Endodermal cell (in vitro differentiated cells): Measurements from ENCODE around the gene CNOT1. TPM values are rescaled to one million over a fixed set of nuclear protein-coding genes. Genes with fewer than 3 reads are reported as not detected.
A peak's percentile ranks its signal among the peaks of the same experiment; 100 is the strongest.

ENCODE experiments used
- DNase-seq: peaks from one replicate; pipeline ENCODE4 v3.0.0-alpha.2; 2017
- H3K27ac ChIP-seq: 2 replicates; pipeline ENCODE4 v1.5.1; 2013; ENCODE audit warnings: mild to moderate bottlenecking, low read depth, low read length, moderate library complexity
- H3K27me3 ChIP-seq: 2 replicates; pipeline ENCODE4 v1.6.1; 2013; ENCODE audit warnings: mild to moderate bottlenecking, low read length, moderate library complexity; ENCODE audit not compliant: insufficient read depth, control insufficient read depth, poor library complexity, severe bottlenecking
- H3K36me3 ChIP-seq: 2 replicates; pipeline ENCODE4 v1.7.0; 2013; ENCODE audit warnings: mild to moderate bottlenecking, low read length, moderate library complexity; ENCODE audit not compliant: control insufficient read depth, insufficient read depth
- H3K4me1 ChIP-seq: one replicate; pipeline ENCODE4 v1.7.0; 2013; ENCODE audit warnings: low read length; ENCODE audit not compliant: control insufficient read depth, insufficient read depth
- H3K4me3 ChIP-seq: 2 replicates; pipeline ENCODE4 v1.5.1; 2013; ENCODE audit warnings: mild to moderate bottlenecking, low read length, moderate library complexity
- H3K9ac ChIP-seq: 2 replicates; pipeline ENCODE4 v1.6.1; 2013; ENCODE audit warnings: mild to moderate bottlenecking, low read length, moderate library complexity; ENCODE audit not compliant: poor library complexity, severe bottlenecking; ENCODE audit errors: extremely low read depth
- H3K9me3 ChIP-seq: 2 replicates; pipeline ENCODE4 v1.6.1; 2013; ENCODE audit warnings: mild to moderate bottlenecking, low read length, moderate library complexity; ENCODE audit not compliant: control insufficient read depth
- H3K27ac Mint-ChIP-seq: 2 replicates; pipeline ENCODE4 v1.8.0; 2020; ENCODE audit warnings: mixed read lengths
- H3K27me3 Mint-ChIP-seq: 2 replicates; pipeline ENCODE4 v1.8.0; 2021; ENCODE audit warnings: mild to moderate bottlenecking, mixed read lengths; ENCODE audit not compliant: insufficient read depth
- H3K36me3 Mint-ChIP-seq: 2 replicates; pipeline ENCODE4 v1.8.0; 2020; ENCODE audit warnings: low read depth, mixed read lengths
- H3K4me1 Mint-ChIP-seq: 2 replicates; pipeline ENCODE4 v1.8.0; 2020; ENCODE audit warnings: mixed read lengths
- H3K4me3 Mint-ChIP-seq: 2 replicates; pipeline ENCODE4 v1.8.0; 2020; ENCODE audit warnings: mild to moderate bottlenecking, moderate library complexity, mixed read lengths
- H3K9me3 Mint-ChIP-seq: 2 replicates; pipeline ENCODE4 v1.8.0; 2020; ENCODE audit warnings: mild to moderate bottlenecking, mixed read lengths
- WGBS, 2 experiments: methylation state at CpG; one replicate each; pipeline versions ENCODE4 v1.1.5 to v1.1.7; 2013; ENCODE audit warnings: missing lambda C conversion rate in 2 of 2, mixed read lengths in 1 of 2; ENCODE audit not compliant: insufficient coverage in 1 of 2, insufficient read length in 1 of 2; 5-methylcytosine and 5-hydroxymethylcytosine counted together
- total RNA-seq, 2 donors: library from RNA; stranded (reverse); fragmentation: NEBNext Ultra II Directional in 1 of 2; extraction: Animal tissue kit (Norgen Biotek cat#: 25700) in 1 of 2; gene quantifications; 2 replicates in 1 of 2; 3 replicates in 1 of 2; pipeline ENCODE4 v1.2.1, GENCODE V29; 2021
- TF ChIP-seq, protein P1 (sequence below): fragments of 200-600 bp; sonication (generic); conservative IDR thresholded peaks from 2 replicates; pipeline ENCODE4 v1.5.0; 2021; ENCODE audit warnings: antibody characterized with exemption, mild to moderate bottlenecking

CNOT1 gene
- total RNA-seq, 2 donors from 2014 or later, result 253 to 263 TPM

DNA sequence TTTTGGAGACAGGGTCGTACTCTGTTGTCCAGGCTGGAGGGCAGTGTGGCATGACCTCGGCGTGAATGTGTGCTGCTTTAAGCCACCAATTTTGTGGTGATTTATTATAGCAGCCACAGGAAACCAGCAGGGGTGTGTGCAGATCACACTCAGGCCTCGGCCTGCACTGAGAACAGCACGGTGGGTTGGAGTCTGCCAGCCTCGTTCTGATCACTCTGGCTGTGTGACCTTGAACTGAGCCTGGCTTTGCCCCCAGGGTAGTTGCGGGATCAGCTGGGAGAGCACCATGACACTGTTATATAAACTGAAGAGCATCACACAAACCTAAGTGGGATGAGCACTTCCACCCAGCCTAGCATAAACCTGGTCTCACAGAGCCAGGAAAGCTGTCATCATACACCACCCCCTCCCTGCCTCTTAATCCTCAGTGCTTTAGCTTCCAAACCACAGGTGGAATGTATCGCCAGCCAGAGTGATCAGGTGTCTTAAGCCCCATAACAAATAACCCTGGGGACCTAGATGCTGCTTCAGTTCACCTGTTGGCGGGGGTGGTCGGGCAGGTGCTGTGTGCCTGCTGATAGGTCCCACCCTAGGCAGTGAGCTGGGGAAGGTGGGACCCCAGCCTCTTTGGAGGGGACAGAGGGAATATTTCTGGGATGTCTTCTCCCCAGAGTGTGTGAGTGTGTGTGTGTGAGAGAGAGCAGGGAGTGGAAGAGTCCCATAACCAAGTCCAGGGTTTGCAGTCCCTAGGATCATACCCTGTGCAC is 158.2 kb downstream of the CNOT1 start:
- TF ChIP-seq, protein P1, sequence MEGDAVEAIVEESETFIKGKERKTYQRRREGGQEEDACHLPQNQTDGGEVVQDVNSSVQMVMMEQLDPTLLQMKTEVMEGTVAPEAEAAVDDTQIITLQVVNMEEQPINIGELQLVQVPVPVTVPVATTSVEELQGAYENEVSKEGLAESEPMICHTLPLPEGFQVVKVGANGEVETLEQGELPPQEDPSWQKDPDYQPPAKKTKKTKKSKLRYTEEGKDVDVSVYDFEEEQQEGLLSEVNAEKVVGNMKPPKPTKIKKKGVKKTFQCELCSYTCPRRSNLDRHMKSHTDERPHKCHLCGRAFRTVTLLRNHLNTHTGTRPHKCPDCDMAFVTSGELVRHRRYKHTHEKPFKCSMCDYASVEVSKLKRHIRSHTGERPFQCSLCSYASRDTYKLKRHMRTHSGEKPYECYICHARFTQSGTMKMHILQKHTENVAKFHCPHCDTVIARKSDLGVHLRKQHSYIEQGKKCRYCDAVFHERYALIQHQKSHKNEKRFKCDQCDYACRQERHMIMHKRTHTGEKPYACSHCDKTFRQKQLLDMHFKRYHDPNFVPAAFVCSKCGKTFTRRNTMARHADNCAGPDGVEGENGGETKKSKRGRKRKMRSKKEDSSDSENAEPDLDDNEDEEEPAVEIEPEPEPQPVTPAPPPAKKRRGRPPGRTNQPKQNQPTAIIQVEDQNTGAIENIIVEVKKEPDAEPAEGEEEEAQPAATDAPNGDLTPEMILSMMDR, result no peak
- WGBS, 2 experiments, result 67 to 82% methylated on average over 8 to 10 of the region's 10 CpGs
- peaks cover 7% of the 10 kb centered on the region for H3K36me3 ChIP-seq
- H3K9me3 ChIP-seq, result no peaks in the 10 kb centered on the region
- peak; percentile 82 for DNase-seq
- H3K4me3 ChIP-seq, result peak overlapping the region; percentile 72
- peaks cover 22% of the 10 kb centered on the region for H3K4me1 ChIP-seq
- Mint-ChIP-seq H3K27ac (peak overlapping the region; percentile 86), H3K4me3 (peak overlapping the region; percentile 30), H3K27me3 (peaks cover 2% of the 10 kb centered on the region), H3K4me1 (peaks cover 53% of the 10 kb centered on the region), H3K36me3 (peaks cover 19% of the 10 kb centered on the region), H3K9me3 (peaks cover 5% of the 10 kb centered on the region)
- no peaks in the 10 kb centered on the region for H3K27me3 ChIP-seq
- no peak overlapping the region for H3K27ac ChIP-seq
- no peak overlapping the region for H3K9ac ChIP-seq

Other genes starting within 250 kb of the CNOT1 start
- gene GINS3, start 237.4 kb downstream of the CNOT1 start, total RNA-seq, result 10 to 100 TPM; 10.5 to 14.7 TPM
- 10 to 100 TPM; 81.9 to 95.9 TPM for gene NDRG4, start 129.7 kb downstream of the CNOT1 start, total RNA-seq
- 10 to 100 TPM; 37.2 to 42.3 TPM for gene SETD6, start 114.3 kb downstream of the CNOT1 start, total RNA-seq
- 10 to 100 TPM; 42.5 to 53.8 TPM for gene SLC38A7, start 54.9 kb upstream of the CNOT1 start, total RNA-seq
- 100 to 1,000 TPM; 106 to 128 TPM for gene GOT2, start 104.5 kb upstream of the CNOT1 start, total RNA-seq